ACHN (cell line): Measurements from ENCODE around the gene CYGB.

Experiments used
- DNase-seq: peaks from one replicate; pipeline ENCODE4 v3.0.0-alpha.2; 2015
- in situ Hi-C: cut with HindIII; loops from 2 replicates; pipeline ENCODE4 v1.10.0; 2017; ENCODE audit warnings: low sequenced_read_pairs, low pct_ligation_motif_present, low pct_unique_long_range_greater_than_20kb

CYGB gene

DNA sequence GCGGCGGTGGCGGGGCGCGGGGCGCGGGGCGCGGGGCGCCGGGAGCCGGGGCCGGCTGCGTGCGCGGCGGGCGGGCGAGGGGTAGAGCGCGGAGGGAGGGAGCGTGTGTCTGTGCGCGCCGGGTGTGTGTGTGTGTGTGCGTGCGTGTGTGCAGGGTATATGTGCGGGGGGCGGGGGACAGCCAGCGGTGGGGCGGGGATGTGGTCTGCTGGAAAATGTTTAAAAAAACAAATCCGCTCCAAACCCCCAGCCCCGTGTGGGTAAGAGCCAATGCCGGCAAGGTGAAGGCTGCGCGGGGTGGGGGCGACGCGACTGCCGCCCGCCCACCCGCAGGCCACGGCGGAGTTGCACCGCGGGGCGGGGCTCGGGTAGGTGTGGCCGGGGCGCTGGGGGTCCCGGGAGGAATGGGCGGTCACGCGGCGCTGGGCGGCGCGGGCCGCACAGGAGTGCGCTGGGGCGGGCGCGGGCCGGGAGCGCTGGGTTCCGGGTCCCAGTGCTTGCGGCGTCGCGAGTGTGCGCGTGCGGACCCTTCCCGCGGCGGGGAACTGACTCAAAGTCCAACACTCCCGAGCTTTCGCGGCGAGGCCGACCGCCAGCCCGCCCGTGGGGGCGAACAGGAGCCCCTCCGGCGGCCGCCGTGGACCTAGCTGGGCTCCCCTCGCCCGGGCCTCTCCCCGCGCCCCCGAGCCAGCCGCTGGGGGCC lies at the start of gene CYGB:
Gene CYGB (minus strand): TSS at position 132 of the 703 bp plus-strand sequence. CDS start 167 bp downstream, outside the sequence.
- DNase-seq: no peak
- in situ Hi-C loops: no loop called here

DNA sequence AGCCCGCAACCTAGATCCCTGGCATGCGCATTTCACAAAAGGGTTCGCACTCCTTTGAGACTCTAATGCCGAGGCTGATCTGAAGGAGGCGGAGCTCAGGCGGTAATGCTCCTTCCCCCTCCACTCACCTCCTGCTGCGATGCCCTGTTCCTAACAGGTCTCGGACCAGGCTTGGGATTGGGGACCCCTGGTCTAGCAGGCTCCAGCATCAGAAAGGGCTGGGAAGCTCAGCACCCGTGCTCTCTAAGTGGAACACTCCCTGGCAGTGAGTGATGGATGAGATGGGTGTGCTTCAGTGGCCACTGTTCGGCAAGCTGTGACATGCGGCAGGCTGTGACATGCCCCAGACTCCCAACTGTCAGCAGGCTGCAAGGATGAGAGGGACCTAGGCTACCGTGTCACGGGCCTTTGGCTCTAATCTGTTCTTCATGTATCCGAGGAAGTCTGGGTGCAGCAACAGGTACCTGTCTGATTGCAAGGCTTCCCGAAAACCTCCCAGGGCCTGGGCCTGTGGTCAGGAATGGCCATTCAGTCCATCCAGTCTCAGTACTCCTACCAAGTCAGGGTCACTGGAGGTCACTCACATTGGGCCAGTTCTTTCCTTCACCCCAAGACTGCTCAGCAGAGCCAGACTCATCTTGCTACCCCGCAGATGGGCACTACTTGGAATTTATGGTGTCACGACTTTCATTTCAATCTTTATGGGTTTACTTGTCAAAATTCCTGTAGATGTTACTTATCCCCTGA lies 49.4 kb upstream of the CYGB start:
- in situ Hi-C loops: no loop called here

GRCh38 chr17:76585649-76586593 lies 48.4 kb upstream of the CYGB start, which contains the start of gene ST6GALNAC2:
Gene ST6GALNAC2 (minus strand): TSS chr17:76585860. CDS start chr17:76585808, 52 bp downstream.
- DNase-seq: peak; percentile 51
- in situ Hi-C loops: no loop called here

More for the DNA sequence above, 49.4 kb upstream of the CYGB start:
- DNase-seq: no peak

DNA sequence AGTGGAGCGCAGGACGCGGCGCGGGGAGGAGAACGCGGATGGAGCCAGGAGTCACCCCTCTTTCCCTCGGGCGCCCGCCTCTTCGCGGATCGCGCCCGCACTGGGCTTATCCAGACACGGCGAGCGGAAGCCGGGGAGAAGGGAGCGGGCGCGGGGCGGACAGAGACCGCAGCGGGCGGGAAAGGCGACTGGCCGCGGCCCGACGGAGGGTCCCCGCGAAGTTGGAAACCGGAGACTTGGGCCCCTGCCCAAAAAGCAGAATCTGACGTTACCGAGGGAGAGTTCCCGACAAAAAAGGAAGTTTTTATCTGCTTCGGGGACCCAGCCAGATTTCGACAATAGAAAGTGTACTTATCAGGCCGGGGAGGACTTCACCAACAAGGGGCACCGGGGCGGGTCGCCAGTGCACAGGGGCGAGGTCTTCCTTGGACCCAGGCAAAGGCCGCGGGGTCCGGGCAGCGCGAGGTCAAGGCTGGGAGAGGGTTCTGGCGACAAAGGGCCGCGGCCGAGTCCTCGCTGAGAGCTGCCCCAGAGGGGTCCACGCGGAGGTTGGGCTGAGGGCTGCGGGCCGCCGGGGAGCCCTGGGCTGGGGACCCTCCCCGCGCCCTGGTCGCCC lies 47.6 kb upstream of the CYGB start:
- DNase-seq: no peak

GRCh38 chr17:76584427-76585032 lies 47.0 kb upstream of the CYGB start:
- in situ Hi-C loops: no loop called here
- no peak for DNase-seq

More for the DNA sequence above, 47.6 kb upstream of the CYGB start:
- in situ Hi-C loops: no loop called here

DNA sequence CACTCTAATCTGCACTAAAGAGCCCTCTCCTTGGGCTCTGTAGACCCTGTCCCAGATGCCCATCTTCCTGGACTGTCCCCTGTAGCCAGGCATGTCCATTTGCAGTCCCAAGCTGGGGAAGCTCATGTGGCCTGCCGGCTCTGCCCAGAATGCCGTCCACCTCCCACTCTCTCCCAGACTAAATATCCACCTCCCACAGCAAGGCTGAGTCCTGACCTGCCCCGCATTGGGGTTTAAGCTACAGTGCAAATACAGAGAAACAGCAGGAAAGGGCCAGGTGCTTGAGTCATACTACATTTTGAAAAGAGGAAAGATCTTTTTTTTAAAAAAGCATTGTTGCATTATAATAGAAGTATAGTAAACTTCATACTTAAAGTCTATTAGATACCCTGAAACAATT lies 45.2 kb upstream of the CYGB start:
- DNase-seq: no peak
- in situ Hi-C loops: no loop called here

GRCh38 chr17:76581515-76581914 lies 44.0 kb upstream of the CYGB start:
- in situ Hi-C loops: no loop called here
- DNase-seq: no peak

DNA sequence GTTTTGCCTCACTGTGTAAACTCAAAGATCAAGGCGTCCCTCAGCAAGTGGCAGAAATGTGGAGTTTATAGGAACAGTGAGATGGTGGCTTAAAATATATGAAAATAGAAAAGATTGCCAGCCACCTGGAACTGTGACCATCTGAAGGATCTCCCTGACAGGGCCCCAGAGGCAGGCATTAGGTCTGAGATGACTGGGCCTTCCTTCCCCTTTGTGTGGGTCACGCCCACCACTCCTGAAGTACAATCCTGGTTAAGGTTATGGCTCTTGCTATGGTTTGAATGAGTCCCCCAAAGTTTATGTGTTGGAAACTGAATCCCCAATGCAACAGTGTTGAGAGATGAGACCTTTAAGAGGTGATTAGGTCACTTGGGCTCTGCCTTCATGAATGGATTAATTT lies 41.8 kb upstream of the CYGB start:
- in situ Hi-C loops: loop anchor here (10.0 kb wide), 1 partner anchor 66 kb away; the partner anchor contains the start of gene ST6GALNAC1
- DNase-seq: no peak

GRCh38 chr17:76578376-76578775 lies 40.9 kb upstream of the CYGB start:
- in situ Hi-C loops: loop anchor here (10.0 kb wide), 1 partner anchor 66 kb away; the partner anchor contains the start of gene ST6GALNAC1
- DNase-seq: no peak

DNA sequence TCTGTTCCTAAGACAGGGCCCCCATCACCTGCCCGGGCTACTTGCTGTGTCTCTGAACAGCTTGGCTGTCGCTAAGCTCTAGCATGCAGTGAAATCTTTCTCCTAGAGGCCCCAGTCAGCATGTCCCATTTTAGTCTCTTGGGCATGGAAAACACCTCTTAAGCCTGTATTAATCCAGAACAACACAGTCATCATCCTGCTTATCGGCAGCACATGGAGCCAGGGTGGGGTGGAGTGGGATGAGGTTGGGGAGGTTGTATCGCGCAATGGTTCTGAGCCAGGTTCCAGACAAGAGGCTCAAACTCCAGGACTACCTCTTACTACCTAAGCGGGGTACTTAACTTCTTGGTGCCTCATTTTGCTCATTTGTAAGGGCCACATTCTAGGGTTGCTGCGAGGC lies 40.4 kb upstream of the CYGB start:
- in situ Hi-C loops: loop anchor here (10.0 kb wide), 1 partner anchor 67 kb away; the partner anchor contains the start of gene ST6GALNAC1
- no peak for DNase-seq

- DNase-seq: no peak
- in situ Hi-C loops: loop anchor here (10.0 kb wide), 1 partner anchor 69 kb away; the partner anchor contains the start of gene ST6GALNAC1
Measured at GRCh38 chr17:76576189-76576588, 38.7 kb upstream of the CYGB start.

DNA sequence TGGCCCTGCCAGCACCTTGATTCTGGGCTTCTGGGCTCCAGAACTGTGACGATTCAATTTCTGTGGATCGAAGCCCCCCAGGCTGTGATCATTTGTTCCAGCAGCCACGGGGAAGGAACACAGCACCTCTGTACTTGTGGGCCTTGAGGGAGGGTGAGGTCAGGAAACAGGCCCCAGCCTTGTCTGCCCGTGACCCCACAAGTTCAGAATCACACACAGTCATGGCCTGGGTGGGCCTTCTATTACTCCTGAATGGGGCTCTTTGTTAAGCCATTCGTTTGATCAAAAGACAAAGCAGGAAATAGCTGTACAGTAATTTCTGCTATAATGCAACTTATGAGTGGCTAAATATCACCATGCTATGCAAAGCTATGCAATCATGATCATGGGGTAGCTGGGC lies 38.1 kb upstream of the CYGB start:
- in situ Hi-C loops: loop anchor here (10.0 kb wide), 1 partner anchor 69 kb away; the partner anchor contains the start of gene ST6GALNAC1
- DNase-seq: no peak

DNA sequence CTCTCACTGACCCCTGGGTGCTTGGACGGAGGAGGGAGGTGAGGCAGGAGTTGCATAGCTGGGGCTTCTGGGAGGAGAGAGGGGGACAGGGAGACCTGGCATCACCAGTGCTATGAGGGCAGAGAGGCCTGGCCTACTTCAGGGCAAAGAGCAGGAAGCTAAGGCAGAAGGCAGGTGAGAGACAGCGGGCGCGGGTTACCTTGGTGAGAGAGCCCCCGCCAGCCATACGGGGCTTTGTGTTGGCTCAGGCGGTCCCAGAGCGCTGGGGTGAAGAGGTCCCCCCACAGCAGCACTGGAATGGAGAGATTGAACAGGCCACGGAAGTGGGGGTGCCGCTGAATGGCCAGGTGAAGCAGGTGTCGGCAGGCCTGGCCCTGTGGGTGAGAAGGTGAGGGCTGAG lies 36.7 kb upstream of the CYGB start:
- in situ Hi-C loops: loop anchor here (10.0 kb wide), 1 partner anchor 71 kb away; the partner anchor contains the start of gene ST6GALNAC1
- no peak for DNase-seq

DNA sequence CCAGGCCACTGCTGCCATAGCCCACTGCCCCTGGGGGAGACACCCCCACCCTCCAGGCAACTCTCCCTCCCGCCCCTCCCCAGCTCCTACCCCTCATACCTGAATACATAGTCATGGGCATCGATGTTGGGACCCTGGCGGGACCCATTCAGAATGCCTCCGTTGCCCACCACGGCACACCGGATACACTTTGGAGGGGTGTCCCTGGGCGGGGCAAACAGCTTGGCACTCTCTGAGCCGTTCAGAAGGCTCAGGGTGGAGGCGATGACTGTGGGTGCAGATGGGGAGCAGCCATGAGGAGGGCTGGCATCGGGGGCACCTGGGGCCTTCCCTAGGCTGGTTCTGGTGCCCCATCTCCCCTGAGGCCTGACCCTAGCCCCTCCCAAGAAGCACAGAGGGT lies 35.6 kb upstream of the CYGB start:
- in situ Hi-C loops: loop anchor here (10.0 kb wide), 1 partner anchor 72 kb away; the partner anchor contains the start of gene ST6GALNAC1

DNA sequence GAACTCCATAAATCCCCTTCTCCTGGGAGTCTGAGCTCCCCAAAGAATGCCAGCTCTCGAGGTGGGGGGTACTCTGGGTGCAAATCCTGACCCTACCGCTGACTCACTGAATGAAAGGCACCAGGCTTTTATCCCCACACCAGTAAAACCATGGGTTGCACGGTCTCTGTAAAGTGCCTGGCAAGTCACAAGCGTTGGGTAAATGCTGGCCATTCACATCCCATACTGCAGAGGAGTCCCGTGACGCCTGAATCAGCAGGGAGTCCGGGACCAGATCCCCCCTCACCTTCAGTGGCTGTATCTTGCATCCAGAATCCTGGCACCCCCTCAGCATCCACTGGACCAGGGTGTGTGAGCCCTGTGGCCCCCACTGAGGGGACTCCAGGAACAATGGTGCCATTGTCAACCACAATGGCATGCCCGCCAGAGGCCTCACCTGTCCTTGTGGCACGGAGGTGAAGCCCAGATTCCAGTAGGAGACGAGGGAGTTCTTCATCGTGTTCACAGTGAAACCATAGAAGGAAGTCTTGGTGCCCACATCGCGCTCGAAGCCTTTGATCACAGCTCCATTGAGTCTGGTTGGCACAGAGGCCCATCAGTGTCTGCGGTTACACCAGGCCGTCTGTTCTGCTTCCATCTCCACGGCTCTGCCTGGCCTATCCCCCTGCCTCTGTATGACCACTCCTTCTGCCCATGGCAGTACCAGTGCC lies 34.8 kb upstream of the CYGB start:
- no peak for DNase-seq

More for the DNA sequence above, 35.6 kb upstream of the CYGB start:
- no peak for DNase-seq

GRCh38 chr17:76570877-76571471 lies 33.5 kb upstream of the CYGB start:
- in situ Hi-C loops: loop anchor here (10.0 kb wide), 1 partner anchor 74 kb away; the partner anchor contains the start of gene ST6GALNAC1
- DNase-seq: no peak

More for the DNA sequence above, 34.8 kb upstream of the CYGB start:
- in situ Hi-C loops: loop anchor here (10.0 kb wide), 1 partner anchor 72 kb away; the partner anchor contains the start of gene ST6GALNAC1
